Mammary epithelial cell (primary cell): ENCODE measurements around the gene PDGFRA.

Experiments used
- CTCF ChIP-seq, 2 donors: IDR thresholded peaks in 1 of 2; conservative IDR thresholded peaks in 1 of 2; 2 replicates each; pipeline ENCODE4 v1.5.1; 2011 to 2012; ENCODE audit warnings: inconsistent platforms in 2 of 2, low read length in 2 of 2, mild to moderate bottlenecking in 2 of 2, control low read depth in 1 of 2, low read depth in 1 of 2; ENCODE audit not compliant: insufficient read depth in 1 of 2; ENCODE audit errors: extremely low read depth in 1 of 2
- EZH2 ChIP-seq: IDR thresholded peaks from 2 replicates; pipeline ENCODE4 v1.6.1; 2012; ENCODE audit warnings: low read length, inconsistent platforms, borderline replicate concordance

GRCh38 chr4:54290980-54291379 lies 61.9 kb downstream of the PDGFRA start:
- TF ChIP-seq CTCF (conservative IDR thresholded peaks at IDR 0.05 in 1 of 2, IDR thresholded peaks at IDR 0.05 in 1 of 2; ENCODE audit: extremely low read depth in 1 of 2, insufficient read depth in 1 of 2, low read depth in 1 of 2, low read length in 2 of 2) (no peak), EZH2 (no peak)
